Sigmoid colon (tissue), 7 donors: ENCODE data around the gene NR2F6. TPM values are rescaled to one million over a fixed set of nuclear protein-coding genes. Genes with fewer than 3 reads are reported as not detected.

ENCODE experiments used
- DNase-seq: peaks from one replicate; pipeline ENCODE4 v3.0.0-alpha.2; 2019
- H3K27ac ChIP-seq, 4 donors: fragments of 200-600 bp; sonication (generic); one replicate each; pipeline ENCODE4 v1.5.1; 2016 to 2019; ENCODE audit warnings: mild to moderate bottlenecking in 1 of 4
- H3K27me3 ChIP-seq, 3 donors: fragments of 200-600 bp; sonication (generic); one replicate each; pipeline ENCODE4 v1.5.1; 2019; ENCODE audit warnings: mild to moderate bottlenecking in 1 of 3
- H3K36me3 ChIP-seq, 4 donors: fragments of 200-600 bp; sonication (generic); one replicate each; pipeline ENCODE4 v1.5.1; 2016 to 2019
- H3K4me1 ChIP-seq, 4 donors: fragments of 200-600 bp; sonication (generic); one replicate each; pipeline ENCODE4 v1.5.1; 2017 to 2019
- H3K4me3 ChIP-seq, 4 donors: fragments of 200-600 bp; sonication (generic); one replicate each; pipeline ENCODE4 v1.5.1; 2017 to 2019; ENCODE audit warnings: mild to moderate bottlenecking in 2 of 4, moderate library complexity in 1 of 4
- H3K9me3 ChIP-seq, 4 donors: fragments of 200-600 bp in 3 of 4; sonication (generic) in 3 of 4; one replicate each; pipeline versions ENCODE4 v1.5.1 to v1.6.1; 2013 to 2019
- EP300 ChIP-seq, 4 donors: sonication (generic); formaldehyde crosslinking; IDR thresholded peaks; one replicate each; pipeline ENCODE4 v1.6.1; 2017; ENCODE audit warnings: antibody characterized with exemption in 4 of 4
- POLR2A ChIP-seq, 2 donors: fragments of 450-650 bp; IDR thresholded peaks; one replicate each; pipeline ENCODE4 v1.6.1; 2016; ENCODE audit warnings: antibody characterized with exemption in 2 of 2, mild to moderate bottlenecking in 2 of 2, moderate library complexity in 2 of 2
- POLR2AphosphoS5 ChIP-seq, 4 donors: sonication (generic); formaldehyde crosslinking; IDR thresholded peaks; one replicate each; pipeline ENCODE4 v1.6.1; 2017; ENCODE audit warnings: antibody characterized with exemption in 4 of 4
- WGBS, 2 donors: extraction: QIAGEN DNeasy Blood & Tissue Kit; methylation state at CpG; one replicate each; pipeline ENCODE4 v1.1.7; 2013; 5-methylcytosine and 5-hydroxymethylcytosine counted together
- intact Hi-C: fragments of 100-400 bp; cut with DNase I; formaldehyde crosslinking; loops from one replicate; pipeline ENCODE4 v1.15.1; 2023
- polyA plus RNA-seq, 3 donors: library from polyadenylated mRNA; stranded (reverse); fragments of 200-250 nt; gene quantifications; one replicate each; pipeline ENCODE4 v1.2.3, GENCODE V29; 2013
- total RNA-seq, 4 donors: library from RNA; depleted of rRNA; stranded (reverse); fragments of >200 nt; gene quantifications; one replicate each; pipeline ENCODE4 v1.1.0, GENCODE V29; 2016
- TF ChIP-seq, protein P1 (sequence below), 4 experiments: fragments of 450-650 bp in 3 of 4; fragments of 200-600 bp in 1 of 4; IDR thresholded peaks; one replicate each; pipeline ENCODE4 v1.5.1; 2016 to 2019; ENCODE audit warnings: antibody characterized with exemption in 4 of 4, mild to moderate bottlenecking in 3 of 4, moderate library complexity in 2 of 4
- donor health status: healthy with polysubstance abuse.
- donor health status: Bipolar disorder and iron deficiency.
- donor health status: healthy.

Gene NR2F6
- total and polyA plus RNA-seq, 7 donors = 21.6 to 72.1 (median 32.6) TPM

DNA sequence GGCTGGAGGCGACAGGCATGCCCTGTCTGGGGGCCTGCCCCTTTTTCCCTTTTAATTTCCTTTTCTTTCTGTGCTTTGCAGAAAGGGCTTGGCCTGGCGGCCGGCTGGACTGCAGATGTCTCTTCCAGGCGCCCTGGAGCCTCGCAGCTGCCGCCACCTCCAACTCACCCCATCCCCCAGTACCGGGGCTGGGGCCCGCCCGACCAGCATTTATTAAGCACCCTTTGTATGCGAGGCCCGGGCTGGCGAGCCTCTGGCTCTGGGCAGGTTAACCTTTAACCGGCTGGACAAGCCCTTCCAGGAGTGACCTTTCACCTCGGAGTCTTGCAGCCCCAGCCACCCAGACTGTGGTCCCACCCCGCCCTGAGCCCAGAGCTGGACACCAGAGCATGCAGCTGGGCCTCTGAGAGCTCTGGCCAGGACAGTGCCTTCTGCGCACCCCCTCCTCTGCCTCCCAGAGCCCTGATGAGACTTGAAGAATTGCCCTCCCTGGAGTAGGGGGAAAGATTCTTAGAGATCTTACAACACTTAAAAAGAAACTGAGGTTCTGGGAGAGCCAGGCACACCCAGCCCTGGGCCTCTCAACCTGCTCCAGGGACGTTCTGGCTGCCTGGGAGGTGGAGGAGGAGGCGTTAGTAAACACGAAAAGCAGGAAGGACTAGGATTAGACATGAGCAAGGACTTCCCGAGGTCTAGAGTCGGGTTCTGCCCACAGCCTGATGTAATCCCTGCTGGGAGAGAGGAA lies 1.1 kb upstream of the NR2F6 start:
- H3K4me3 ChIP-seq = peak overlapping the region; percentile 46 to 95 (median 84)
- H3K36me3 ChIP-seq = no peaks in the 10 kb centered on the region
- no peaks in the 10 kb centered on the region for H3K27me3 ChIP-seq
- TF ChIP-seq, protein P1, sequence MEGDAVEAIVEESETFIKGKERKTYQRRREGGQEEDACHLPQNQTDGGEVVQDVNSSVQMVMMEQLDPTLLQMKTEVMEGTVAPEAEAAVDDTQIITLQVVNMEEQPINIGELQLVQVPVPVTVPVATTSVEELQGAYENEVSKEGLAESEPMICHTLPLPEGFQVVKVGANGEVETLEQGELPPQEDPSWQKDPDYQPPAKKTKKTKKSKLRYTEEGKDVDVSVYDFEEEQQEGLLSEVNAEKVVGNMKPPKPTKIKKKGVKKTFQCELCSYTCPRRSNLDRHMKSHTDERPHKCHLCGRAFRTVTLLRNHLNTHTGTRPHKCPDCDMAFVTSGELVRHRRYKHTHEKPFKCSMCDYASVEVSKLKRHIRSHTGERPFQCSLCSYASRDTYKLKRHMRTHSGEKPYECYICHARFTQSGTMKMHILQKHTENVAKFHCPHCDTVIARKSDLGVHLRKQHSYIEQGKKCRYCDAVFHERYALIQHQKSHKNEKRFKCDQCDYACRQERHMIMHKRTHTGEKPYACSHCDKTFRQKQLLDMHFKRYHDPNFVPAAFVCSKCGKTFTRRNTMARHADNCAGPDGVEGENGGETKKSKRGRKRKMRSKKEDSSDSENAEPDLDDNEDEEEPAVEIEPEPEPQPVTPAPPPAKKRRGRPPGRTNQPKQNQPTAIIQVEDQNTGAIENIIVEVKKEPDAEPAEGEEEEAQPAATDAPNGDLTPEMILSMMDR (IDR thresholded peaks at IDR 0.05) = no peak
- TF ChIP-seq POLR2AphosphoS5 (IDR thresholded peaks at IDR 0.05) = peak in 1 of 4 donors; percentile 18
- 6 to 20% methylated on average over 21 of the region's 21 CpGs for WGBS, 2 donors
- peak overlapping the region; percentile 81 to 88 (median 84) for H3K27ac ChIP-seq
- H3K9me3 ChIP-seq = no peaks in the 10 kb centered on the region
- DNase-seq = no peak
- intact Hi-C loops = loop anchor here (5.0 kb wide), 2 partner anchors 35 to 60 kb away; partner anchors contain the start of genes ANKLE1, DDA1 and MRPL34
- peaks cover 0 to 42% (median 31%) of the 10 kb centered on the region in 4 donors for H3K4me1 ChIP-seq

DNA sequence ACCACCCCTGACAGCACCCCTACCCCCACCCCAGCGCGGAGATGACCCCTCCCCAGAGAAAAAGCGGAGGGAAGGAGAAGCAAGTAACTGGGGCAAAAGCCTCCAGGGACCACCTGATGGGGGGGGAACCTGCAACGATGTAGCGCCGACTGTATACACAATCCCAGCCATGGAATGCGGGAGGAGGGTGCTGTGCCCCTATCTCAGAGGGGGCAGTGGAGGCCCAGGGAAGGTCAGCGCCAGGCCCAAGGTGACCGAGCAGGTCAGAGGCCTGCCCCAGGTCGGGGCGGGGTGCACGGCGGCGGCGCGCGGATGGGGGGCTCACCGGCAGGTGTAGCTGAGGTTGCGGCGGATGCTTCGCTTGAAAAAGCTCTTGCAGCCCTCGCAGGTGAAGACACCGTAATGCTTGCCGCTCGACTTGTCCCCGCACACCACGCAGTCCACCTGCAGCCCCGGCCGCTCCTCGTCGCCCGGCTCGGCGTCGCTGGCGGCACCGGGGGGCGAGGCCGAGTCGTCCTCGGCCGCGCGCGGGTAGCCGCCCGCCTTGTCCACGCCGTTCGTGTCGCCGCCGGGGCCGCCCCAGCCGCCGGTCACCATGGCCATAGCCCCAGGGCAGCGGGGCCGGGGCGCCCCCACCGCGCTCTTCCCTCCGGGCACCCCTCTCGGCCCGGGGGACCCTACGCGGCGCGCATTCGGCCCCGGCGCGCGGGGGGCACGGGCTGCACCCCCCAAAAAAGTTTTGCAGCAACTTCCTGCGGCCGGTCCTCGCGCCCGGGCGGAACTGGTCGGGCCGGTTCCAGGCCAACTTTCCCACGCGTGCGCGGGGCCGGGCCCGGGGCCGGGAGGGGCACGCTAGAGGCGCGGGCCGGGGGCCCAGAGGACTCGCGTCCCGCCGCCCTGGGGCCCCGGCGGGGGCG lies 843 bp downstream of the NR2F6 start:
- no peak for DNase-seq
- TF ChIP-seq POLR2AphosphoS5 (IDR thresholded peaks at IDR 0.05) = no peak
- TF ChIP-seq POLR2A (IDR thresholded peaks at IDR 0.05) = no peak
- TF ChIP-seq EP300 (IDR thresholded peaks at IDR 0.05) = no peak
- TF ChIP-seq, protein P1 (IDR thresholded peaks at IDR 0.05) = no peak
- no peaks in the 10 kb centered on the region for H3K9me3 ChIP-seq
- H3K4me1 ChIP-seq = peaks cover 0 to 45% (median 34%) of the 10 kb centered on the region in 4 donors
- H3K4me3 ChIP-seq = peak overlapping the region; percentile 62 to 95 (median 84)
- peak overlapping the region; percentile 84 to 85 (median 84) for H3K27ac ChIP-seq
- intact Hi-C loops = loop anchor here (2.0 to 5.0 kb wide), 4 partner anchors 18 to 62 kb away; partner anchors contain the start of genes ANKLE1, BABAM1, DDA1 and MRPL34
- H3K36me3 ChIP-seq = peaks cover 0 to 7% (median 2%) of the 10 kb centered on the region in 4 donors
- 1 to 2% methylated on average over 100 of the region's 100 CpGs for WGBS, 2 donors
- no peaks in the 10 kb centered on the region for H3K27me3 ChIP-seq

DNA sequence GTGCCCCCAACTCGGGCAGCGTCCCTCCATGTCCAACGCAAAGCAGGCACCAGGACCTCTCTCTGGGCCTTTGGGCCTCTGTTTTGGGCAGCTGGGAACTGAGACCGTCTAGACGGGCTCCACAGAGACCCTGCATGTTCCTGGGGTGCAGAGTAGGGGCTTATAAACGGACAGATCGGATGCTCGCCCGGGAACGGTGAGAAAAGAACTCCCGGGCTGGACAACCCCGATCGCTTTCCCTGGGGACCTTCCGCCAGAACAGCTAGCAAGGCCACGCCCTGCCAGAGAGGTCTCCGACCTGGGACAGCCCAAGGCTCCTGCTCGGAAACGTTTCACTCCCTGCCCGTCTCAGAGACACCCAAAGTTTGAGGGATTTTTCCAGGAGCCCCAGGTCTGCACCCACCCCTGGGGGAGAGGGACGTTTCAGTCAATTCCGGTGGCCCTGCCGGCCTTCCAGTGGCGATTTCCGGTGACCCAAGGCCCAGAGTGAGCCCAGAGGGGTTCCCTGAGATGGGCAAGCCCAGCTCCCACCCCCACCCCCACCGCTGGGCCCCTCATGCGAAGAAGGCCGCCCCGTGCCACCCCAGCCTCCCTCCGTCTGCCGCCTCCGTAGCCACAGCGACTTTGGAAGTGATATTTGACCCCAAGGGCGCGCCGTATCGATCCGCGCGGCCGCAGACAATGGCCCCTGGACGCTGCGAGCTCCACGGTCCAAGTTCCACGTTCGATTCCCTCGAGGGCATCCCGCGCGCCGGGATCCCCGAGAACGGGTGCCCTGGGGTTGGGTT lies 1.7 kb downstream of the NR2F6 start:
- DNase-seq = no peak
- Histone ChIP-seq H3K36me3 (peaks cover 0 to 9% (median 2%) of the 10 kb centered on the region in 4 donors), H3K27ac (peak overlapping the region; percentile 84 to 85 (median 84)), H3K27me3 (no peaks in the 10 kb centered on the region), H3K9me3 (no peaks in the 10 kb centered on the region), H3K4me3 (peak overlapping the region; percentile 62 to 95 (median 84)), H3K4me1 (peaks cover 0 to 45% (median 34%) of the 10 kb centered on the region in 4 donors)
- intact Hi-C loops = loop anchor here (2.0 kb wide), 2 partner anchors 17 to 23 kb away; partner anchors contain the start of genes BABAM1 and OCEL1
- 6 to 36% methylated on average over 52 of the region's 52 CpGs for WGBS, 2 donors
- TF ChIP-seq POLR2A (IDR thresholded peaks at IDR 0.05) (no peak), POLR2AphosphoS5 (IDR thresholded peaks at IDR 0.05) (no peak), EP300 (IDR thresholded peaks at IDR 0.05) (no peak)
- TF ChIP-seq, protein P1 (IDR thresholded peaks at IDR 0.05) = no peak

DNA sequence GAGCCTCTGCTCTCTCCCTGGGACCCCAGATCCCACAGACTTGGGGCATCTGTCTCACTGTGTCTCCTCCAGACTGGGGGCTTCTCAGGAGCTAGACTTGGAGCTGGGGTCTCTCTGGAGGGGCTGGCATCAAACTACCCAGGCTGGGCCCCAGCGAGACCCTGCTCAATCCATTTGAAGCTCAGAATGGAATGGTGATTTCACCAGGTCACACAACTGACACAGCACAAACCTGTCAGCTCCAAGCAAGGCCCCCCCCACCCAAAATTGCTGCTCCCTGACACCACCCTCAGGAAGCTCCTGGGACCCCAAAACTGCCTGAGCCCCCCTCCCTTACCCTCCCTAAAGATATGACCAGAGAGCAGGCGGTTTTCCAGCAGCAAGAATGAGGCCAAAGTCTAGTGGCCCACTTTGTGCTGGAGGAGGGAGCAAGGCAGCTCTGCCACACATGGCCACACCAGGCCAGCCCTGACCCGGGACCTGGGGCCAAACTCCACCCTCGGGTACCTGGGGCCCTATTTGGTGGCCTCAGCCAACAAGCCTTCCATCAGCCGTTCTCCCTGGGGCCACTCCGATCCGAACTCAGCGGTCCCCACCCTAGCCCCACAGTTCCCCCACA lies 2.4 kb downstream of the NR2F6 start:
- 24 to 59% methylated on average over 8 of the region's 8 CpGs for WGBS, 2 donors
- DNase-seq = no peak
- peaks cover 0 to 15% (median 4%) of the 10 kb centered on the region in 4 donors for H3K36me3 ChIP-seq
- no peaks in the 10 kb centered on the region for H3K9me3 ChIP-seq
- no peaks in the 10 kb centered on the region for H3K27me3 ChIP-seq
- intact Hi-C loops = no loop called here
- no peak for TF ChIP-seq POLR2AphosphoS5 (IDR thresholded peaks at IDR 0.05)
- TF ChIP-seq, protein P1 (IDR thresholded peaks at IDR 0.05) = no peak
- no peak for TF ChIP-seq EP300 (IDR thresholded peaks at IDR 0.05)
- no peak for TF ChIP-seq POLR2A (IDR thresholded peaks at IDR 0.05)
- H3K4me1 ChIP-seq = peaks cover 0 to 45% (median 34%) of the 10 kb centered on the region in 4 donors
- H3K27ac ChIP-seq = peak overlapping the region; percentile 84 to 85 (median 84)
- H3K4me3 ChIP-seq = peak overlapping the region; percentile 62 to 95 (median 84)
